GM19193 (cell line): ENCODE results near the gene PTGIS.

Source experiments
- POLR2A ChIP-seq: IDR thresholded peaks from 4 replicates; pipeline ENCODE4 v1.6.1; 2011; ENCODE audit not compliant: insufficient read depth, insufficient read length; ENCODE audit errors: extremely low read depth

The PTGIS gene

DNA sequence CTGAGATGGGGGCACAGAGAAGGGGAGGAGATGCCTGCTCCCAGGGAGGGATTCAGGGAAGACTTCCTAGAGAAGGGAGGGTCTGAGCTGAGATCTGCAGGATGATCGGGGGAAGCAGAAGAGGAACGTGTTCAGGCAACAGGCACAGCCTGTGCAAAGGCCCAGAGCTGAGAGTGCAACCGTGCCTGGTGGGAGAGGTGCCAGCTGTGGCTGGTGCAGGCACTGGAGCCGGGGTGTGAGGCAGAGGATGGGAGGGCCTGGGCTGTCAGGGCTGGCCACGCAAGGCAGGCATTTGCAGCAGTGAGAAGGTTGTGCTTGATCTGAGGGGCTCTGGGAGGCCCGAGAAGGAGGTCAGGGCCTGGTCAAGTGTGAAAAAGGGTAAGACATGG, 27.7 kb downstream of the PTGIS start:
- TF ChIP-seq POLR2A = no peak

GRCh38 chr20:49539481-49540231, 28.3 kb downstream of the PTGIS start:
- no peak for TF ChIP-seq POLR2A

GRCh38 chr20:49538950-49539349, 29.0 kb downstream of the PTGIS start:
- TF ChIP-seq POLR2A = no peak

- TF ChIP-seq POLR2A = no peak
Observed at GRCh38 chr20:49534255-49534712, 33.7 kb downstream of the PTGIS start.

- TF ChIP-seq POLR2A = no peak
Observed at GRCh38 chr20:49532285-49532946, 35.5 kb downstream of the PTGIS start.

GRCh38 chr20:49529470-49529869, 38.5 kb downstream of the PTGIS start:
- no peak for TF ChIP-seq POLR2A

- no peak for TF ChIP-seq POLR2A
Observed at GRCh38 chr20:49526568-49526967, 41.4 kb downstream of the PTGIS start.

DNA sequence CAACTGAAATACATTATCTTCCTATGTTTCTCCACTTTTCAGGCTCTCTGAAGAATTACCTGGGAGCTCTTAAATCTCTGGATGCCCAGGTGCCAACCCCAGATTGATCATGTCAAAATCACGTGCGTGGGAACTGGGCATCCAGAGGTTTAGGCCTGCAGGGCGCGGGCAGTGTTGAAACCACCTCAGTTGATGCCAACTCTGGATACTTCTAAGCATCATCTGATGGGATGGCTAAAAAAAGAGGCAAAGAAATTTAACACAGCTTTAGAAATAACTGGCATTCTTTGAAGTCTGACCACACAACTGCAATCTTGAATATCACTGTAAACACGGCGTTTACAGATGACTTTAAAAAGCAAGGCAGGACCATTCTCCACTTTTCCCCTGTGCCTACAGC, 41.9 kb downstream of the PTGIS start:
- TF ChIP-seq POLR2A = no peak

DNA sequence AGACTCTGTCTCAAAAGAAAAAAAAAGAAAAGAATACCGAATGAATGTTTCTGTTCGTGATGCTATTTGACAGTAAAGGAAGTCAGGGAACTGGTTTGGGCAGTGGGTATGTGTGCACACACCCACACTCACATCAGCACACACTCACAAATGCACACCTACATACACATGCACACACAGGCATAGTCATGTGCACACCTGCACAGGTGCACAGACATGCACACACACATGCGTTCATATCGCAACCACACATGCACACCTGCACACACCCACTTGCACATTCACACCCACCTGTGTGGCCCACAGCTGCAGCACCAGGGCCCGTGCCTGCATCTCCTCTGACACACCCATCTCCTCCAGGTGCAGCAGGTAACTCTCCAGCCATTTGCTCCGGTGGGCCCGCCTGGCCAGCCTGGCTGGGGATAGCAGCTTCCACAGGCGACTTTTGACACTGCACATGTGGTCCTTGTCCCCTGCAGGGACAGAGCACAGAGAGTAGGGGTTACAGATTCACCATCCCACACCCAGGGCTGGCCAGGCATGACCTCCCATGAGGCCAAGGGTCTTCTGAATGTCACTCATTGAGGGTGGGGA, 44.1 kb downstream of the PTGIS start:
- no peak for TF ChIP-seq POLR2A

GRCh38 chr20:49521356-49521755, 46.6 kb downstream of the PTGIS start:
- no peak for TF ChIP-seq POLR2A

GRCh38 chr20:49519777-49520359, 48.1 kb downstream of the PTGIS start:
- TF ChIP-seq POLR2A = no peak

GRCh38 chr20:49519212-49519712, 48.7 kb downstream of the PTGIS start:
- no peak for TF ChIP-seq POLR2A

- no peak for TF ChIP-seq POLR2A
Observed at GRCh38 chr20:49518576-49518975, 49.4 kb downstream of the PTGIS start.

- no peak for TF ChIP-seq POLR2A
Observed at GRCh38 chr20:49517805-49518100, 50.2 kb downstream of the PTGIS start.
